Inferior parietal cortex (tissue), 1 donor: ENCODE data around the gene CGB8.
A peak's percentile ranks its signal among the peaks of the same experiment; 100 is the strongest.
"Not testable (repeated sequence)": the region's sequence is repeated elsewhere in the genome, so short reads cannot be mapped to it uniquely, and the experiment has no call there.

Experiments
- DNase-seq: peaks from one replicate; pipeline ENCODE4 v3.0.0-alpha.2; 2016; ENCODE audit errors: extremely low spot score

Gene CGB8

GRCh38 chr19:49064768-49065611 lies 16.1 kb upstream of the CGB8 start, which contains the start of gene NTF4:
Gene NTF4 (minus strand): TSS chr19:49064818. CDS start chr19:49061997, 2,821 bp downstream.
- DNase-seq = no peak

GRCh38 chr19:49064029-49064629 lies 15.2 kb upstream of the CGB8 start:
- no peak for DNase-seq

- no peak for DNase-seq
Observed at GRCh38 chr19:49061445-49061844, 12.5 kb upstream of the CGB8 start.

GRCh38 chr19:49061000-49061399 lies 12.1 kb upstream of the CGB8 start:
- no peak for DNase-seq

GRCh38 chr19:49059053-49059452 lies 10.1 kb upstream of the CGB8 start:
- no peak for DNase-seq

- DNase-seq = no peak
Observed at GRCh38 chr19:49058562-49058961, 9.7 kb upstream of the CGB8 start.

- DNase-seq = no peak
Observed at GRCh38 chr19:49057636-49058234, 8.8 kb upstream of the CGB8 start, which contains the start of gene CGB7. Gene CGB7 (minus strand): TSS chr19:49057749. CDS start chr19:49055375, 2,374 bp downstream.

- not testable (repeated sequence) for DNase-seq
Observed at GRCh38 chr19:49056902-49057596, 8.1 kb upstream of the CGB8 start.

GRCh38 chr19:49056101-49056901 lies 7.4 kb upstream of the CGB8 start:
- peak; percentile 7 for DNase-seq

GRCh38 chr19:49050376-49051033 lies 1.6 kb upstream of the CGB8 start:
- DNase-seq = not testable (repeated sequence)

GRCh38 chr19:49049834-49050233 lies 923 bp upstream of the CGB8 start:
- not testable (repeated sequence) for DNase-seq

GRCh38 chr19:49043548-49043947 lies 5.4 kb downstream of the CGB8 start, which contains the start of gene CGB5:
Gene CGB5 (plus strand): TSS chr19:49043848. CDS start chr19:49044210, 362 bp downstream.
- DNase-seq = not testable (repeated sequence)

- DNase-seq = not testable (repeated sequence)
Observed at GRCh38 chr19:49042666-49043065, 6.2 kb downstream of the CGB8 start.

GRCh38 chr19:49042177-49042576 lies 6.7 kb downstream of the CGB8 start:
- no peak for DNase-seq

GRCh38 chr19:49039736-49040135 lies 9.2 kb downstream of the CGB8 start:
- DNase-seq = not testable (repeated sequence)

- DNase-seq = not testable (repeated sequence)
Observed at GRCh38 chr19:49038557-49039276, 10.2 kb downstream of the CGB8 start.

GRCh38 chr19:49038111-49038510 lies 10.8 kb downstream of the CGB8 start:
- DNase-seq = not testable (repeated sequence)

- DNase-seq = not testable (repeated sequence)
Observed at GRCh38 chr19:49036815-49037214, 12.1 kb downstream of the CGB8 start, which contains the start of gene CGB1. Gene CGB1 (minus strand): TSS chr19:49036895. CDS start chr19:49036711, 184 bp downstream.

GRCh38 chr19:49031642-49032301 lies 17.1 kb downstream of the CGB8 start, which contains the start of gene CGB2:
Gene CGB2 (plus strand): TSS chr19:49031890. CDS start chr19:49032096, 206 bp downstream.
- DNase-seq = not testable (repeated sequence)
